ENCODE measurements around the gene PALS1.

DNA sequence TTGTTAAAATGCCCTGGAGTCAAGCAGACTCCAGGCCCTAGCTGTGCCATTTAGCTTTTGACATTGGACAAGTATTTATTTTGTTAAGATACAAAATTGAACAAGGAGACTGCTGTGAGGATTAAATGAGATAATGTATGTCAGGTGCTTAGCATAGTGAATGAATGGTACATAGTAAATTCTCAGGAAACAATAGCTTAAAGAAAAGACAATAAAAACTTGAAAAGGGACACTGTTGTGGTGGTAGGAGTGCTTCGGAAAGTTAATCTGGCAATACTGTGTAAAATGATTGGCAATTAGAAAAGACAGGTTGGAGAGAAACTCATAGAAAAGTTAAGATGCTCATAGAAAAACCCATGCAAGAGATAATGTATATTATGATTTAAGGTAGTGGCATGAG, 19.7 kb downstream of the PALS1 start:
- TF ChIP-seq POLR2AphosphoS5 (IDR thresholded peaks at IDR 0.05; ENCODE audit: low read depth, low read length) (no peak), ZFX (IDR thresholded peaks at IDR 0.05) (no peak), CTCF (IDR thresholded peaks at IDR 0.05 in 2 of 3, conservative IDR thresholded peaks at IDR 0.05 in 1 of 3; ENCODE audit: borderline replicate concordance in 1 of 3, insufficient read depth in 1 of 3, low read depth in 2 of 3, low read length in 2 of 3) (no peak), SRF (IDR thresholded peaks at IDR 0.05; ENCODE audit: low read depth) (no peak), ZNF274 (IDR thresholded peaks at IDR 0.05; ENCODE audit: low read depth, low read length) (no peak), CEBPB (IDR thresholded peaks at IDR 0.05; ENCODE audit: low read depth) (no peak), TCF7L2 (IDR thresholded peaks at IDR 0.05; ENCODE audit: borderline replicate concordance, extremely low read depth, insufficient read depth, insufficient read length) (no peak), EZH2 (IDR thresholded peaks at IDR 0.05) (no peak), POLR2A (IDR thresholded peaks at IDR 0.05; ENCODE audit: borderline replicate concordance, extremely low read depth, insufficient read depth, insufficient read length) (no peak), EZH2phosphoT487 (IDR thresholded peaks at IDR 0.05; ENCODE audit: borderline replicate concordance) (no peak)
- TF ChIP-seq, protein P1, sequence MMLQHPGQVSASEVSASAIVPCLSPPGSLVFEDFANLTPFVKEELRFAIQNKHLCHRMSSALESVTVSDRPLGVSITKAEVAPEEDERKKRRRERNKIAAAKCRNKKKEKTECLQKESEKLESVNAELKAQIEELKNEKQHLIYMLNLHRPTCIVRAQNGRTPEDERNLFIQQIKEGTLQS (IDR thresholded peaks at IDR 0.05) = no peak

Measured in HCT116 (cell line).